H1 (cell line): Measurements from ENCODE around the gene TMEM273. TPM values are rescaled to one million over a fixed set of nuclear protein-coding genes. Genes with fewer than 3 reads are reported as not detected.
A peak's percentile ranks its signal among the peaks of the same experiment; 100 is the strongest.

Experiments
- CTCF ChIA-PET: fragments of 300-600 bp; sonication (Branson Sonifier 250); formaldehyde crosslinking; loops from one replicate; lab custom pipeline; 2021; ENCODE audit not compliant: partially characterized antibody; lab: Charles Lee
- POLR2A ChIA-PET: fragments of 300-600 bp; sonication (Branson Sonifier 250); formaldehyde crosslinking; loops from one replicate; lab custom pipeline; 2021; ENCODE audit warnings: inconsistent platforms; ENCODE audit not compliant: partially characterized antibody; lab: Charles Lee
- DNase-seq, 2 experiments: peaks; one replicate each; pipeline versions ENCODE4 v3.0.0 to v3.0.0-alpha.2; 2010 to 2022; ENCODE audit warnings: low spot score in 2 of 2, low read depth in 1 of 2, mixed read lengths in 1 of 2
- FAIRE-seq: peaks from 2 replicates; lab custom pipeline; 2011; peaks lifted over from hg19 to GRCh38; lab: Jason Lieb, UNC
- H2AFZ ChIP-seq: 2 replicates; pipeline ENCODE4 v1.8.1; 2012; ENCODE audit warnings: low read length, inconsistent platforms
- H2AK5ac ChIP-seq: 2 replicates; pipeline ENCODE4 v1.6.1; 2013; ENCODE audit warnings: low read depth, low read length
- H2BK120ac ChIP-seq: replicated peaks from 2 replicates; pipeline ENCODE3; 2013; ENCODE audit warnings: low read depth, low read length, inconsistent platforms
- H2BK12ac ChIP-seq: 2 replicates; pipeline ENCODE4 v1.6.1; 2013; ENCODE audit warnings: low read depth, low read length
- H2BK15ac ChIP-seq: 2 replicates; pipeline ENCODE4 v1.6.1; 2013; ENCODE audit warnings: low read length
- H2BK20ac ChIP-seq: 2 replicates; pipeline ENCODE4 v1.6.1; 2013; ENCODE audit warnings: low read length
- H2BK5ac ChIP-seq: 2 replicates; pipeline ENCODE4 v1.6.1; 2013; ENCODE audit warnings: low read depth, low read length
- H3K14ac ChIP-seq: 2 replicates; pipeline ENCODE4 v1.6.1; 2013; ENCODE audit warnings: inconsistent platforms; ENCODE audit not compliant: insufficient read length
- H3K18ac ChIP-seq: 2 replicates; pipeline ENCODE4 v1.6.1; 2013; ENCODE audit warnings: low read length; ENCODE audit errors: extremely low read depth
- H3K23ac ChIP-seq: 2 replicates; pipeline ENCODE4 v1.6.1; 2013; ENCODE audit warnings: inconsistent platforms; ENCODE audit not compliant: insufficient read length
- H3K23me2 ChIP-seq: 2 replicates; pipeline ENCODE4 v1.6.1; 2013; ENCODE audit warnings: low read depth, low read length
- H3K27ac ChIP-seq: 2 replicates; pipeline ENCODE4 v1.6.1; 2011; ENCODE audit warnings: low read depth, low read length, inconsistent platforms
- H3K27me3 ChIP-seq, 4 experiments: replicated peaks in 1 of 4; 1 replicate in 1 of 4; 2 replicates in 3 of 4; pipeline versions ENCODE4 v1.6.1 to v1.8.1; 2011 to 2013; ENCODE audit warnings: low read length in 3 of 4, mild to moderate bottlenecking in 3 of 4, inconsistent platforms in 2 of 4, mixed read lengths in 2 of 4, moderate library complexity in 1 of 4; ENCODE audit not compliant: control insufficient read depth in 3 of 4, insufficient read depth in 3 of 4; ENCODE audit errors: extremely low read depth in 1 of 4
- H3K36me3 ChIP-seq, 4 experiments: 2 replicates each; pipeline versions ENCODE4 v1.6.1 to v1.8.1; 2011 to 2013; ENCODE audit warnings: mild to moderate bottlenecking in 4 of 4, low read length in 3 of 4, moderate library complexity in 2 of 4, control low read depth in 1 of 4, inconsistent platforms in 1 of 4; ENCODE audit not compliant: insufficient read depth in 4 of 4, control insufficient read depth in 2 of 4
- H3K4ac ChIP-seq: replicated peaks from 2 replicates; pipeline ENCODE3; 2013; ENCODE audit warnings: low read length, low read depth, mixed read lengths, inconsistent platforms; ENCODE audit not compliant: insufficient read length
- H3K4me1 ChIP-seq, 4 experiments: replicated peaks in 1 of 4; 1 replicate in 1 of 4; 2 replicates in 3 of 4; pipeline versions ENCODE4 v1.6.1 to v1.8.1; 2011 to 2013; ENCODE audit warnings: low read length in 3 of 4, inconsistent platforms in 2 of 4, mixed read lengths in 1 of 4; ENCODE audit not compliant: insufficient read depth in 4 of 4, control insufficient read depth in 3 of 4
- H3K4me2 ChIP-seq, 2 experiments: 2 replicates each; pipeline versions ENCODE4 v1.6.1 to v1.8.1; 2011 to 2013; ENCODE audit warnings: low read depth in 2 of 2, low read length in 2 of 2, control low read depth in 1 of 2, inconsistent platforms in 1 of 2, mild to moderate bottlenecking in 1 of 2; ENCODE audit not compliant: insufficient read depth in 1 of 2
- H3K4me3 ChIP-seq, 4 experiments: fragments of 200-600, 300-600 bp in 1 of 4; sonication (generic), shearing (Covaris generic), sonication (Bioruptor Twin) in 1 of 4; 2 replicates each; pipeline versions ENCODE4 v1.5.1 to v1.8.1; 2011 to 2016; ENCODE audit warnings: low read length in 4 of 4, low read depth in 3 of 4, control low read depth in 2 of 4, inconsistent platforms in 2 of 4, mild to moderate bottlenecking in 2 of 4, mixed read lengths in 1 of 4, moderate library complexity in 1 of 4; ENCODE audit not compliant: insufficient read depth in 2 of 4; ENCODE audit errors: extremely low read depth in 1 of 4
- H3K56ac ChIP-seq: replicated peaks from 2 replicates; pipeline ENCODE3; 2013; ENCODE audit warnings: low read depth, mild to moderate bottlenecking, mixed read lengths, low read length, inconsistent platforms; ENCODE audit not compliant: insufficient read length
- H3K79me1 ChIP-seq: 2 replicates; pipeline ENCODE4 v1.6.1; 2013; ENCODE audit warnings: low read depth, low read length, control low read depth
- H3K79me2 ChIP-seq, 2 experiments: 2 replicates each; pipeline versions ENCODE4 v1.6.1 to v1.8.1; 2012 to 2013; ENCODE audit warnings: low read length in 2 of 2, mild to moderate bottlenecking in 2 of 2, inconsistent platforms in 1 of 2; ENCODE audit not compliant: insufficient read depth in 2 of 2, control insufficient read depth in 1 of 2
- H3K9ac ChIP-seq, 4 experiments: replicated peaks in 1 of 4; 1 replicate in 1 of 4; 2 replicates in 3 of 4; pipeline versions ENCODE4 v1.6.1 to v1.8.1; 2011 to 2013; ENCODE audit warnings: low read depth in 3 of 4, low read length in 3 of 4, control low read depth in 2 of 4, mild to moderate bottlenecking in 2 of 4, moderate library complexity in 2 of 4, inconsistent platforms in 1 of 4; ENCODE audit errors: extremely low read depth in 1 of 4
- H3K9me3 ChIP-seq, 2 experiments: 2 replicates each; pipeline versions ENCODE4 v1.6.1 to v1.8.1; 2012 to 2013; ENCODE audit warnings: mild to moderate bottlenecking in 2 of 2, moderate library complexity in 2 of 2, control low read depth in 1 of 2, inconsistent platforms in 1 of 2, low read depth in 1 of 2, low read length in 1 of 2, mixed read lengths in 1 of 2; ENCODE audit not compliant: insufficient read depth in 2 of 2
- H4K20me1 ChIP-seq, 2 experiments: replicated peaks in 1 of 2; 2 replicates each; pipeline versions ENCODE3 to v1.8.1; 2011 to 2013; ENCODE audit warnings: inconsistent platforms in 2 of 2, low read length in 2 of 2, mild to moderate bottlenecking in 1 of 2; ENCODE audit not compliant: insufficient read depth in 2 of 2, control insufficient read depth in 1 of 2
- H4K5ac ChIP-seq: 2 replicates; pipeline ENCODE4 v1.6.1; 2013; ENCODE audit warnings: low read length, low read depth, mixed read lengths, inconsistent platforms; ENCODE audit not compliant: insufficient read length
- H4K8ac ChIP-seq: 2 replicates; pipeline ENCODE4 v1.8.0; 2013; ENCODE audit warnings: mild to moderate bottlenecking, moderate library complexity, low read length, inconsistent platforms; ENCODE audit not compliant: insufficient read depth; ENCODE audit errors: extremely low read depth
- H4K91ac ChIP-seq: replicated peaks from 2 replicates; pipeline ENCODE3; 2013; ENCODE audit warnings: low read length, mixed read lengths, inconsistent platforms; ENCODE audit not compliant: insufficient read length
- POU5F1 ChIP-seq: IDR thresholded peaks from 2 replicates; pipeline ENCODE4 v1.6.1; 2011; ENCODE audit warnings: low read depth, mild to moderate bottlenecking, low read length, moderate library complexity
- RAD21 ChIP-seq, 2 experiments: IDR thresholded peaks in 1 of 2; conservative IDR thresholded peaks in 1 of 2; 2 replicates each; pipeline ENCODE4 v1.6.1; 2011; ENCODE audit warnings: low read depth in 2 of 2, low read length in 2 of 2, improper control_type of control experiment in 1 of 2, inconsistent platforms in 1 of 2, mild to moderate bottlenecking in 1 of 2, moderate library complexity in 1 of 2
- WGBS, 2 experiments: shearing (Covaris generic) in 1 of 2; methylation state at CpG; one replicate each; pipeline versions ENCODE4 v1.1.6 to v1.1.7; 2013 to 2015; ENCODE audit warnings: low lambda C conversion rate in 2 of 2, mixed read lengths in 2 of 2, inconsistent platforms in 1 of 2, low coverage in 1 of 2, missing lambda C conversion rate in 1 of 2; ENCODE audit not compliant: insufficient replicate concordance in 2 of 2, insufficient coverage in 1 of 2, insufficient read length in 1 of 2; ENCODE audit errors: extremely low coverage in 1 of 2, missing lambda C conversion rate in 1 of 2; 5-methylcytosine and 5-hydroxymethylcytosine counted together
- polyA plus RNA-seq, 7 experiments: library from polyadenylated mRNA; depleted of rRNA in 3 of 7; stranded (reverse) in 5 of 7; unstranded in 2 of 7; fragments of >200 nt in 5 of 7; fragments of 200-250 nt in 2 of 7; gene quantifications; 1 replicate in 5 of 7; 2 replicates in 1 of 7; 4 replicates in 1 of 7; pipeline versions ENCODE4 v1.2.1 to v1.2.3, GENCODE V29; 2011 to 2013; ENCODE audit warnings: missing spikeins in 2 of 7, mixed read lengths in 2 of 7
- total RNA-seq: library from RNA; stranded (reverse); fragmentation: NEBNext Ultra II Directional; extraction: Animal tissue kit (Norgen Biotek cat#: 25700); gene quantifications from 2 replicates; pipeline ENCODE4 v1.2.1, GENCODE V29; 2021
- TF ChIP-seq, protein P1 (sequence below), 3 experiments: IDR thresholded peaks; 1 replicate in 2 of 3; 2 replicates in 1 of 3; pipeline versions ENCODE4 v1.5.1 to v1.6.1; 2011; ENCODE audit warnings: low read length in 3 of 3, mild to moderate bottlenecking in 3 of 3, inconsistent platforms in 2 of 3, low read depth in 1 of 3, moderate library complexity in 1 of 3; ENCODE audit not compliant: insufficient read depth in 1 of 3; ENCODE audit errors: control extremely low read depth in 1 of 3

TMEM273 gene
- total and polyA plus RNA-seq, 2 of the 8 experiments (the other 6 are each of a cell fraction or from before 2014, with no cell fraction given), result not detected

DNA sequence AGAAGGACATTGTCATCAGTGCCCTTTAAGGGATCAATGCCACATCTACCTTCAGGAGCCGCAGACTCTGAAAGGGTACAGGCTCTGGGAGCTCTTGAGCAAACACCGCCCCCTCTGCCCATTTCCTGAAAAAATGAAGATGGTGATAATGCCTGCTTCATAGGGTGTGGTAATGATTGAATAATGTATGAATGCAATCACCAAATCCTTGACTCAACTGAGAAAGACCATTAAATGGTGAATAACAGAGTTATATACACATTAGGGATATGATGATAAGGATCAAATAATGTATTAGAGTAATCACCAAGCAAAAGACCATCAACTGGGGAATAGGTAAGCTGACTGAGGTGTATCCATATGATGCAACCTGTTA lies 55.8 kb downstream of the TMEM273 start:
- DNase-seq, result no peak

More for the DNA sequence above, 55.8 kb downstream of the TMEM273 start:
- H3K79me1 ChIP-seq, result no peaks in the 10 kb centered on the region
- H3K23ac ChIP-seq, result no peak overlapping the region
- CTCF ChIA-PET, result interaction anchor here (1.0 to 2.1 kb wide), 6 partner anchors 9 to 44 kb away, joined by 3 to 6 read pairs (median 3); no protein-coding TSS in a partner anchor
- no peaks in the 10 kb centered on the region for H3K4me1 ChIP-seq
- no peaks in the 10 kb centered on the region for H3K79me2 ChIP-seq
- H3K9me3 ChIP-seq, result no peaks in the 10 kb centered on the region
- no peak overlapping the region for H2AFZ ChIP-seq
- POLR2A ChIA-PET, result no interaction called here
- H3K4me2 ChIP-seq, result no peak overlapping the region
- H2AK5ac ChIP-seq, result no peak overlapping the region
- H3K9ac ChIP-seq, result no peak overlapping the region
- no peak overlapping the region for H2BK20ac ChIP-seq
- H4K91ac ChIP-seq, result no peak overlapping the region
- H3K4ac ChIP-seq, result no peak overlapping the region
- 88% methylated on average over 2 of the region's 2 CpGs; no CpG with 5 or more reads in 1 of the 2 experiments for WGBS, 2 experiments
- H3K36me3 ChIP-seq, result no peaks in the 10 kb centered on the region
- no peak overlapping the region for H3K4me3 ChIP-seq
- H3K14ac ChIP-seq, result no peak overlapping the region
- H3K56ac ChIP-seq, result no peak overlapping the region
- TF ChIP-seq, protein P1, sequence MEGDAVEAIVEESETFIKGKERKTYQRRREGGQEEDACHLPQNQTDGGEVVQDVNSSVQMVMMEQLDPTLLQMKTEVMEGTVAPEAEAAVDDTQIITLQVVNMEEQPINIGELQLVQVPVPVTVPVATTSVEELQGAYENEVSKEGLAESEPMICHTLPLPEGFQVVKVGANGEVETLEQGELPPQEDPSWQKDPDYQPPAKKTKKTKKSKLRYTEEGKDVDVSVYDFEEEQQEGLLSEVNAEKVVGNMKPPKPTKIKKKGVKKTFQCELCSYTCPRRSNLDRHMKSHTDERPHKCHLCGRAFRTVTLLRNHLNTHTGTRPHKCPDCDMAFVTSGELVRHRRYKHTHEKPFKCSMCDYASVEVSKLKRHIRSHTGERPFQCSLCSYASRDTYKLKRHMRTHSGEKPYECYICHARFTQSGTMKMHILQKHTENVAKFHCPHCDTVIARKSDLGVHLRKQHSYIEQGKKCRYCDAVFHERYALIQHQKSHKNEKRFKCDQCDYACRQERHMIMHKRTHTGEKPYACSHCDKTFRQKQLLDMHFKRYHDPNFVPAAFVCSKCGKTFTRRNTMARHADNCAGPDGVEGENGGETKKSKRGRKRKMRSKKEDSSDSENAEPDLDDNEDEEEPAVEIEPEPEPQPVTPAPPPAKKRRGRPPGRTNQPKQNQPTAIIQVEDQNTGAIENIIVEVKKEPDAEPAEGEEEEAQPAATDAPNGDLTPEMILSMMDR (IDR thresholded peaks at IDR 0.05; ENCODE audit: control extremely low read depth in 1 of 3, insufficient read depth in 1 of 3, low read depth in 1 of 3, low read length in 3 of 3), result peak in 2 of 3 experiments; percentile 6 to 20; a peak in 1 of 4 replicates
- TF ChIP-seq POU5F1 (no peak), RAD21 (IDR thresholded peaks at IDR 0.05 in 1 of 2, conservative IDR thresholded peaks at IDR 0.05 in 1 of 2; ENCODE audit: low read depth in 2 of 2, low read length in 2 of 2) (peak in 1 of 2 experiments; percentile 12; a peak in 1 of 4 replicates)
- no peaks in the 10 kb centered on the region for H3K27me3 ChIP-seq
- H3K27ac ChIP-seq, result no peak overlapping the region
- H4K5ac ChIP-seq, result no peak overlapping the region
- H2BK120ac ChIP-seq, result no peak overlapping the region
- H4K8ac ChIP-seq, result no peak overlapping the region
- no peaks in the 10 kb centered on the region for H3K23me2 ChIP-seq
- no peak overlapping the region for H2BK5ac ChIP-seq
- no peak overlapping the region for H2BK15ac ChIP-seq
- H4K20me1 ChIP-seq, result no peaks in the 10 kb centered on the region
- no peak for FAIRE-seq
- H2BK12ac ChIP-seq, result no peak overlapping the region
- no peak overlapping the region for H3K18ac ChIP-seq
